AG09309 (cell line): ENCODE data around the gene UBE2D2.

Experiments
- DNase-seq: peaks from one replicate; pipeline ENCODE4 v3.0.0-alpha.2; 2010; ENCODE audit warnings: low read depth
- H3K4me3 ChIP-seq: 2 replicates; pipeline ENCODE4 v1.5.1; 2011; ENCODE audit warnings: mild to moderate bottlenecking, low read depth, low read length, moderate library complexity; ENCODE audit not compliant: control insufficient read depth
- CTCF ChIP-seq: IDR thresholded peaks from 2 replicates; pipeline ENCODE4 v1.5.1; 2011; ENCODE audit warnings: mild to moderate bottlenecking, low read depth, low read length, inconsistent platforms; ENCODE audit not compliant: insufficient read depth, control insufficient read depth; ENCODE audit errors: missing control alignments

UBE2D2 gene

GRCh38 chr5:139569270-139569955 is 8.3 kb downstream of the UBE2D2 start:
- TF ChIP-seq CTCF, result no peak
- DNase-seq, result no peak
- no peak overlapping the region for H3K4me3 ChIP-seq

GRCh38 chr5:139571543-139571942 is 10.4 kb downstream of the UBE2D2 start:
- no peak overlapping the region for H3K4me3 ChIP-seq
- no peak for TF ChIP-seq CTCF
- no peak for DNase-seq

- no peak for TF ChIP-seq CTCF
- no peak overlapping the region for H3K4me3 ChIP-seq
Observed at GRCh38 chr5:139571966-139572365, 10.8 kb downstream of the UBE2D2 start.

GRCh38 chr5:139574641-139575312 is 13.6 kb downstream of the UBE2D2 start:
- no peak for DNase-seq
- TF ChIP-seq CTCF, result peak; percentile 70
- no peak overlapping the region for H3K4me3 ChIP-seq

More at GRCh38 chr5:139571966-139572365, 10.8 kb downstream of the UBE2D2 start:
- DNase-seq, result no peak

GRCh38 chr5:139575313-139575646 is 14.1 kb downstream of the UBE2D2 start:
- no peak for TF ChIP-seq CTCF
- DNase-seq, result no peak
- H3K4me3 ChIP-seq, result no peak overlapping the region

GRCh38 chr5:139575751-139576150 is 14.6 kb downstream of the UBE2D2 start:
- no peak for TF ChIP-seq CTCF
- no peak for DNase-seq
- H3K4me3 ChIP-seq, result no peak overlapping the region
